CD4-positive, alpha-beta T cell (primary cell): ENCODE results near the gene AXDND1. TPM values are rescaled to one million over a fixed set of nuclear protein-coding genes. Genes with fewer than 3 reads are reported as not detected.
"Not testable (repeated sequence)": the region's sequence is repeated elsewhere in the genome, so short reads cannot be mapped to it uniquely, and the experiment has no call there.

Experiments
- ATAC-seq: fragments of 200-7000 bp; cut with Tn5 transposase; one replicate; pipeline ENCODE4 v1.10.0; 2022; ENCODE audit warnings: mild to moderate bottlenecking; ENCODE audit not compliant: poor library complexity
- CTCF ChIA-PET: fragments of 350-600 bp; sonication (Branson Sonifier 250); formaldehyde crosslinking; loops from one replicate; lab custom pipeline; 2021; ENCODE audit warnings: antibody characterized with exemption, inconsistent platforms; lab: Charles Lee
- POLR2A ChIA-PET: fragments of 350-600 bp; sonication (Branson Sonifier 250); formaldehyde crosslinking; loops from one replicate; lab custom pipeline; 2021; ENCODE audit warnings: antibody characterized with exemption, inconsistent platforms; lab: Charles Lee
- DNase-seq, 14 experiments: peaks; one replicate each; pipeline ENCODE4 v3.0.0-alpha.2; 2013 to 2020; ENCODE audit warnings: mixed read lengths in 2 of 14
- H3K27ac ChIP-seq, 2 donors: one replicate each; pipeline versions ENCODE4 v1.5.1 to v1.7.0; 2013; ENCODE audit warnings: low read length in 2 of 2, low read depth in 1 of 2, mild to moderate bottlenecking in 1 of 2
- H3K27me3 ChIP-seq, 2 experiments: 1 replicate in 1 of 2; 2 replicates in 1 of 2; pipeline versions ENCODE4 v1.6.1 to v1.7.0; 2013; ENCODE audit warnings: low read length in 2 of 2, control low read depth in 1 of 2, mild to moderate bottlenecking in 1 of 2, moderate library complexity in 1 of 2; ENCODE audit not compliant: insufficient read depth in 2 of 2, control insufficient read depth in 1 of 2
- H3K36me3 ChIP-seq: one replicate; pipeline ENCODE4 v1.6.1; 2013; ENCODE audit warnings: low read length, control low read depth; ENCODE audit not compliant: insufficient read depth
- H3K4me1 ChIP-seq: one replicate; pipeline ENCODE4 v1.6.1; 2013; ENCODE audit warnings: low read length, control low read depth; ENCODE audit not compliant: insufficient read depth
- H3K4me3 ChIP-seq: one replicate; pipeline ENCODE4 v1.5.1; 2013; ENCODE audit warnings: mild to moderate bottlenecking, low read length, moderate library complexity
- H3K9me3 ChIP-seq, 2 experiments: 1 replicate in 1 of 2; 2 replicates in 1 of 2; pipeline versions ENCODE4 v1.6.1 to v1.7.0; 2013; ENCODE audit warnings: low read length in 2 of 2, mild to moderate bottlenecking in 2 of 2, control low read depth in 1 of 2, moderate library complexity in 1 of 2; ENCODE audit not compliant: control insufficient read depth in 1 of 2, insufficient read depth in 1 of 2
- H3K27ac Mint-ChIP-seq: one replicate; pipeline ENCODE4 v1.8.0; 2020; ENCODE audit warnings: mixed read lengths
- H3K27me3 Mint-ChIP-seq: one replicate; pipeline ENCODE4 v1.8.0; 2021; ENCODE audit warnings: mixed read lengths
- H3K36me3 Mint-ChIP-seq: one replicate; pipeline ENCODE4 v1.8.0; 2021; ENCODE audit warnings: low read depth, mixed read lengths
- H3K4me1 Mint-ChIP-seq: one replicate; pipeline ENCODE4 v1.8.0; 2021; ENCODE audit warnings: low read depth, mixed read lengths
- H3K4me3 Mint-ChIP-seq: one replicate; pipeline ENCODE4 v1.8.0; 2020; ENCODE audit warnings: mild to moderate bottlenecking, mixed read lengths
- H3K9me3 Mint-ChIP-seq: one replicate; pipeline ENCODE4 v1.8.0; 2020; ENCODE audit warnings: mixed read lengths
- CTCF ChIP-seq: fragments of 200-600 bp; IDR thresholded peaks from one replicate; pipeline ENCODE4 v1.8.0; 2022; ENCODE audit warnings: antibody characterized with exemption, mild to moderate bottlenecking
- intact Hi-C, 2 experiments: fragments of 100-400 bp; cut with DNase I in 1 of 2; cut with micrococcal nuclease in 1 of 2; formaldehyde crosslinking; loops; one replicate each; pipeline versions ENCODE4 v1.15.1 to v1.9.0; 2023 to 2025; cut with DNase I, micrococcal nuclease
- total RNA-seq, 174 experiments: library from RNA in 2 of 174; stranded (reverse) in 2 of 174; gene quantifications; one replicate each; pipeline ENCODE4 v1.2.3 and lab custom pipeline; 2021 to 2026

The AXDND1 gene
- total RNA-seq, 2 experiments from 2014 or later: 1.1 TPM

- Histone ChIP-seq H3K27ac (no peak overlapping the region), H3K4me3 (no peak overlapping the region), H3K27me3 (no peaks in the 10 kb centered on the region), H3K9me3 (peaks cover 6 to 20% of the 10 kb centered on the region in 2 experiments), H3K4me1 (no peaks in the 10 kb centered on the region), H3K36me3 (no peaks in the 10 kb centered on the region)
- ChIA-PET CTCF (interaction anchor here (0.7 kb wide), 1 partner anchor 13 kb away, joined by 3 read pairs; no protein-coding TSS in a partner anchor), POLR2A (no interaction called here)
- Mint-ChIP-seq H3K9me3 (peaks cover 9% of the 10 kb centered on the region), H3K27ac (no peak overlapping the region), H3K4me3 (no peak overlapping the region), H3K4me1 (no peaks in the 10 kb centered on the region), H3K27me3 (peaks cover 3% of the 10 kb centered on the region), H3K36me3 (no peaks in the 10 kb centered on the region)
- intact Hi-C loops: no loop called here
- no peak for TF ChIP-seq CTCF
- ATAC-seq (no peak), DNase-seq (no peak)
These were observed 58.8 kb downstream of the AXDND1 start for GRCh38 chr1:179424610-179425009.

GRCh38 chr1:179425186-179425585, 59.4 kb downstream of the AXDND1 start:
- H3K36me3 ChIP-seq: no peaks in the 10 kb centered on the region
- H3K27ac Mint-ChIP-seq: no peak overlapping the region
- no peaks in the 10 kb centered on the region for H3K27me3 ChIP-seq
- H3K4me1 ChIP-seq: no peaks in the 10 kb centered on the region
- peaks cover 6 to 20% of the 10 kb centered on the region in 2 experiments for H3K9me3 ChIP-seq
- ChIA-PET POLR2A (no interaction called here), CTCF (no interaction called here)
- H3K27ac ChIP-seq: no peak overlapping the region
- ATAC-seq (no peak), DNase-seq (no peak)
- no peak overlapping the region for H3K4me3 Mint-ChIP-seq
- intact Hi-C loops: no loop called here
- no peak for TF ChIP-seq CTCF
- H3K4me1 Mint-ChIP-seq: no peaks in the 10 kb centered on the region
- peaks cover 3% of the 10 kb centered on the region for H3K27me3 Mint-ChIP-seq
- H3K9me3 Mint-ChIP-seq: peaks cover 9% of the 10 kb centered on the region
- no peaks in the 10 kb centered on the region for H3K36me3 Mint-ChIP-seq
- no peak overlapping the region for H3K4me3 ChIP-seq

- ATAC-seq: no peak
- DNase-seq: no peak
- POLR2A ChIA-PET: interaction anchor here (0.6 kb wide), 1 partner anchor 1494 kb away, joined by 3 read pairs; no protein-coding TSS in a partner anchor
- Histone ChIP-seq H3K27me3 (no peaks in the 10 kb centered on the region), H3K9me3 (no peaks in the 10 kb centered on the region), H3K4me3 (no peak overlapping the region), H3K4me1 (no peaks in the 10 kb centered on the region), H3K36me3 (no peaks in the 10 kb centered on the region), H3K27ac (no peak overlapping the region)
- TF ChIP-seq CTCF: no peak
- Mint-ChIP-seq H3K4me1 (no peaks in the 10 kb centered on the region), H3K36me3 (no peaks in the 10 kb centered on the region), H3K27ac (no peak overlapping the region), H3K9me3 (peaks cover 3% of the 10 kb centered on the region), H3K4me3 (no peak overlapping the region), H3K27me3 (peaks cover 26% of the 10 kb centered on the region)
- CTCF ChIA-PET: interaction anchor here (1.7 kb wide), 1 partner anchor 11 kb away, joined by 5 read pairs; no protein-coding TSS in a partner anchor
- intact Hi-C loops: no loop called here
These were observed 71.4 kb downstream of the AXDND1 start for GRCh38 chr1:179437171-179437570.

GRCh38 chr1:179439646-179440045, 73.9 kb downstream of the AXDND1 start:
- H3K4me3 Mint-ChIP-seq, ATAC-seq, intact Hi-C loops, H3K36me3 Mint-ChIP-seq, H3K4me1 ChIP-seq, H3K36me3 ChIP-seq, H3K27me3 ChIP-seq, H3K9me3 ChIP-seq, DNase-seq, H3K27ac Mint-ChIP-seq, H3K4me1 Mint-ChIP-seq, H3K4me3 ChIP-seq, POLR2A ChIA-PET, H3K27ac ChIP-seq, CTCF ChIA-PET, H3K9me3 Mint-ChIP-seq: not testable (repeated sequence)
- peaks cover 13% of the 10 kb centered on the region for H3K27me3 Mint-ChIP-seq

GRCh38 chr1:179440301-179440700, 74.5 kb downstream of the AXDND1 start:
- H3K27me3 Mint-ChIP-seq, H3K9me3 ChIP-seq, H3K4me1 ChIP-seq, H3K4me3 Mint-ChIP-seq, H3K9me3 Mint-ChIP-seq, H3K4me1 Mint-ChIP-seq, intact Hi-C loops, POLR2A ChIA-PET, H3K36me3 Mint-ChIP-seq, H3K27ac Mint-ChIP-seq, CTCF ChIA-PET, H3K27ac ChIP-seq, H3K27me3 ChIP-seq, DNase-seq, ATAC-seq, H3K36me3 ChIP-seq, H3K4me3 ChIP-seq: not testable (repeated sequence)
